ENCODE data around the gene KDELR3. TPM values are rescaled to one million over a fixed set of nuclear protein-coding genes. Genes with fewer than 3 reads are reported as not detected.

The KDELR3 gene
- total and polyA plus RNA-seq, 8 donors = 2.9 to 14.6 (median 5.8) TPM

DNA sequence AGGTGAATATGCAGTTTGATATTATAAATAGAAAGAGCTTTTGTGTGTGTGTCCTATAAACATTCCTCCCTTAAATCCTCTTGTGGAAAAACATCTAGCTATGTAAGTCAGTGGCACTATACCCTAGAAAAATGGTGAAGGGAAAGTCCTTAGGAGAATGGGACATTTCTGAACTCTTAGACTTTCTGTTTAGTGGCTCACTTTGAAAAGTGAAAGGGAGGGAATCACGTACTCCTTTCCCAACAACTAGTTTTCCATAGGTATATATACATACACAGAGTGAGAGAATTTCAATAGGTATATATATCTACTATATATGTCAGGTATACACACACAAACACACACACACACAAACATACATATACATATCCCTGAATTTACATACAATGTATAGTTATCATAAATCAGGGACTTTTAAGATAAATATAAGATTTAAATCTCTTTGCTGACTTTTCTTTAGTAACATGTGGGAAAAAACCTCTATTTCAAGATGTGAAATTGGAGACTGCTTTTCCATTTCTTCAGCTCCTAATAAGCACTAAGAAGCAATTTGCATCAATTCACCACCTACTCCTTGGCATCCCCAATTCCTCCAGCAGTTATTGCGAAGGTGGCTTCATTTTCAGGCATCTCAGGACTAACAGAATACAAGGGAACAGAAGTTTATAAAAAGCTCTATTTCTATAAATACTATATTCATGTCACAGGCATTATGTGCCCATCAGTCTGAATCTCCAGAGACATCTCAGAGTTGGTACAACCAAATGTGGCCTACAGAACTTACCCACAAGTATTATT lies 51.8 kb downstream of the KDELR3 start:
- WGBS, 2 donors = 92 to 93% methylated on average over 2 of the region's 2 CpGs

DNA sequence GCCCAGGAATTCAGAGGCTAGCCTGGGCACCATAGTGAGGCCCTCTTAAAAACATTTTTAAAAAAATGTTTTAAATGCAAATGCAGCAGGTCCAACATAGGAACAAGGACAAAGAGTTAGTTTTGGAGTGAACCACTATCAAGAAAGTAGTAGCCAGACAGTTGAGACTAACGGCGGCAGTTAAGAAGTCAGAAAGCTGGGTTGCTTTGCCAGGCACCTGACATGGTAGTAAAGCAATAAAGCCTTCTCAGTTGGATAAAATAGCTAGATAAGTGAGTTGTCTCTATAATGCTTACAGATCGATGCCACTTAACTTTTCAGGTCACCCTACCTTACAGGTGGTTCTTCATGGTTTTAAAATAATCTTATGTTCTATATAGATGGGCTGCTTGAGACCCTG lies 55.1 kb downstream of the KDELR3 start:
- intact Hi-C loops (cut with DNase I) = no loop called here
- no peak overlapping the region for H3K27ac ChIP-seq
- FAIRE-seq (no peak), DNase-seq (no peak), ATAC-seq (no peak)
- H3K9me3 ChIP-seq = no peaks in the 10 kb centered on the region
- no peak for TF ChIP-seq CTCF (IDR thresholded peaks at IDR 0.05)
- no peaks in the 10 kb centered on the region for H3K36me3 ChIP-seq
- 83 to 92% methylated on average over 3 of the region's 3 CpGs for WGBS, 2 donors
- no peaks in the 10 kb centered on the region for H3K4me1 ChIP-seq
- no peaks in the 10 kb centered on the region for H3K27me3 ChIP-seq
- H3K4me3 ChIP-seq = no peak overlapping the region

More for the DNA sequence above, 51.8 kb downstream of the KDELR3 start:
- no peak for FAIRE-seq
- H3K4me1 ChIP-seq = no peaks in the 10 kb centered on the region
- TF ChIP-seq CTCF (IDR thresholded peaks at IDR 0.05) = no peak
- H3K4me3 ChIP-seq = no peak overlapping the region
- no peak overlapping the region for H3K27ac ChIP-seq
- intact Hi-C loops (cut with DNase I) = no loop called here
- no peak for ATAC-seq
- H3K36me3 ChIP-seq = no peaks in the 10 kb centered on the region
- H3K9me3 ChIP-seq = no peaks in the 10 kb centered on the region
- DNase-seq = no peak
- no peaks in the 10 kb centered on the region for H3K27me3 ChIP-seq

DNA sequence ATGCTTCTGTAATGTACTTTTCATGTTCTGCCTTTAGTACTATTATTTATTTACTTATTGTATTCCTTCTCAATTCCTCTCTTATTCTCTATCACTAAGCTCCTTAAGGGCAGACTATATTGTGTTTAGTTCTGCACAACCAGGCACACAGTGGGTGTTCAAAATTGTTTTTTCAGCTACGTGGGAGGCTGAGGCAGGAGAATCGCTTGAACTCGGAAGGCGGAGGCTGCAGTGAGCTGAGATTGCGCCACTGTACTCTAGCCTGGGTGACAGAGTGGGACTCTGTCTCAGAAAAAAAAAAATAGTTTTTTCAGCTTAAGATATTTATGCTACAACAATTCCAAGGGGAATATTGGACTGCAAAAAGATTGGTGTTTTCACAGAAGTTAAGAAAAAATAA lies 55.6 kb downstream of the KDELR3 start:
- no peak overlapping the region for H3K27ac ChIP-seq
- no peak overlapping the region for H3K4me3 ChIP-seq
- no peaks in the 10 kb centered on the region for H3K9me3 ChIP-seq
- no peaks in the 10 kb centered on the region for H3K4me1 ChIP-seq
- intact Hi-C loops (cut with DNase I) = no loop called here
- FAIRE-seq = no peak
- ATAC-seq = no peak
- DNase-seq = no peak
- H3K36me3 ChIP-seq = no peaks in the 10 kb centered on the region
- no peaks in the 10 kb centered on the region for H3K27me3 ChIP-seq
- TF ChIP-seq CTCF (IDR thresholded peaks at IDR 0.05) = no peak
- WGBS, 2 donors = 91 to 97% methylated on average over 5 of the region's 5 CpGs

GRCh38 chr22:38524429-38524828 lies 56.5 kb downstream of the KDELR3 start:
- Histone ChIP-seq H3K4me3 (no peak overlapping the region), H3K36me3 (no peaks in the 10 kb centered on the region), H3K4me1 (no peaks in the 10 kb centered on the region), H3K27ac (no peak overlapping the region), H3K9me3 (no peaks in the 10 kb centered on the region), H3K27me3 (no peaks in the 10 kb centered on the region)
- 75 to 88% methylated on average over 3 of the region's 3 CpGs for WGBS, 2 donors
- DNase-seq = no peak
- TF ChIP-seq CTCF (IDR thresholded peaks at IDR 0.05) = no peak
- intact Hi-C loops (cut with DNase I) = no loop called here
- ATAC-seq = no peak
- no peak for FAIRE-seq

- H3K4me3 ChIP-seq = no peak overlapping the region
- H3K4me1 ChIP-seq = no peaks in the 10 kb centered on the region
- ATAC-seq (no peak), DNase-seq (no peak), FAIRE-seq (no peak)
- no peaks in the 10 kb centered on the region for H3K36me3 ChIP-seq
- H3K27me3 ChIP-seq = no peaks in the 10 kb centered on the region
- intact Hi-C loops (cut with DNase I) = no loop called here
- no peak overlapping the region for H3K27ac ChIP-seq
- 94% methylated on average over 4 of the region's 4 CpGs for WGBS, 2 donors
- no peak for TF ChIP-seq CTCF (IDR thresholded peaks at IDR 0.05)
- H3K9me3 ChIP-seq = no peaks in the 10 kb centered on the region
Observed at GRCh38 chr22:38531251-38531938, 63.5 kb downstream of the KDELR3 start.

All from pancreas (tissue), 10 donors.